HG03196 (cell line): ENCODE results near the gene MYZAP.

Source experiments
- ATAC-seq: cut with Tn5 transposase; IDR thresholded peaks from one replicate; pipeline ENCODE4 v1.9.1; 2021; ENCODE audit not compliant: unreplicated experiment

The MYZAP gene

DNA sequence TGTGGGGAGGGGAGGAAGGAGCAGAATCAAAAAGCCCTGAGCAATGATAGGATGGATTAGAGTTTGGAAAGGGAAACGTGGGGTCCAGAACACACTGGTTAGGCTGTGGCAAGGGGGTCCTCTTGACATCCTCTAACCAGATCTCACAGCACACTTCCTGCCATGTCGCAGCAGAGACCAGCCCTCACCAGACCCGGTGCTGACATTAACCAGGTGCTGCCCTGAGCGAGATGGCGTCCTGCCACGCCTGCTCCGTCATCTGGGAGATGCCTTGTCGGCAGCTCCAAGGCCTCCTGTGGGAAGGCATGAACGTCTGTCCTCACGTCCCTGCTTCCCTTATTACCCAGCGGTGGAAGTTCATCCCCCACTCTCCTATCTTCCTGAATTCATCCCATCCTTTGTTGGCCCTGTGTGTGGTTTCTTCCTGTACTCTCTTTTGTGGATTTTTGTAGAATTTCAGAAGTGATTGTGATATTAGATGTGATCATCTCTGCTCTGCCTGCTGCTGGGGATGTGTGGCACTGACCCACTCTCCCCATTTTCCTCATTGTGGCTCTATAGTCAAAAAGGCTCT lies 29.4 kb upstream of the MYZAP start:
- no peak for ATAC-seq

DNA sequence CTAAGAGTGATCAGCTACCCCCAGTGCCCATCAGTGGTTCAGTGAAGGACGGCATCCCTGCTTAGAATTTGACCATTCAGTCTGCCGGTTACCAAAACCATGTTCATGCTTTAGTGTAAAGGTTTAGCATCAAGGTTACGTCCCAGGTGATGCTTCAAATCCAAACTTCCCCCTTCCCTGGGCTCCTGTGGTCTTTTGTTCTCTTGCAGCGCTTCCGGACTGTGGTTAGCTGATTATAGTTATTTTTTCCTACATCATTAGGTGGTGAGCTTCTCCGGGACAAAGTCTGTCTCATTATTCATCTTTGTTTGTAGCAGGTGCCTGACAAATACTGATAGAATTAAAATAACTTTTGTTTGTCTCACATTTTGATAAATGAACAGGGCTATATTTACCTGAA lies 28.3 kb upstream of the MYZAP start:
- ATAC-seq, result no peak

DNA sequence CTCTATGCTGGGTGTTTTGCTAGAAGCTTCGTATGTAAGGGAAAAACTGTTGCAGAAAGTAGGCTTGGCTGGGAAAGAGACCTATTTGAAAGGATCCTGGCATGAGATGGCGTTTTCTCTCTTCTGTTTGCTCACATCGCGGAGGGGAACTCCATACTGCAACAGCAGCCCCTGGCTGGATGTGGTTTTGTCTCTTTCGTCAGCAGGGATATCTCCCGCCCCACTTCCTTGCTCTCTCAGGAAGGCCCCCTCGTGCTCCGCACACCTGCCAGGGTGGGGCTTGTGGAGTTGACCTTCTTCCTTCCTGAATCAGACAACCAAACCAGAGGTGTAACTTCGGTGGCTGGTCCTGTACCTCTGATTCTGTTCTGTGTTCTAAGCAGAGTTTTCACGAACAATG lies 26.4 kb upstream of the MYZAP start:
- ATAC-seq, result no peak

DNA sequence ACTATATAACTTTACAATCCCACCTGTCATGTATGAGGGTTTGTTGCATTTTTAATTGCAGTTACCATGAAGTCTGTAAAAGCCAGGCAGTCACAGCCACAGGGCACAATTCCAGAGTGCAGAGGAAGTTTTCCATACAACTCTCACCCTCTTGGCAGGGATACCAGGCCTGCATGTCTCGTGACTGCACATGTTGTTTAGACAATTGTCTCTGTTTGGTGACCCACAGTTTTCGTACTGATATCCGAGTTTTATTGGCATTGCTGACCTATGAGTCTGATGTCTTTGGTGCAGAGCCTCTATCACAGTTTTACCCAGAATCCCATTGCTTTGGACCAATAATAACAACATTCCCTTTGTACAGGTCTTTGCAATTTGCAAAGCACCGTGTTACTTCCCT lies 24.9 kb upstream of the MYZAP start:
- no peak for ATAC-seq

DNA sequence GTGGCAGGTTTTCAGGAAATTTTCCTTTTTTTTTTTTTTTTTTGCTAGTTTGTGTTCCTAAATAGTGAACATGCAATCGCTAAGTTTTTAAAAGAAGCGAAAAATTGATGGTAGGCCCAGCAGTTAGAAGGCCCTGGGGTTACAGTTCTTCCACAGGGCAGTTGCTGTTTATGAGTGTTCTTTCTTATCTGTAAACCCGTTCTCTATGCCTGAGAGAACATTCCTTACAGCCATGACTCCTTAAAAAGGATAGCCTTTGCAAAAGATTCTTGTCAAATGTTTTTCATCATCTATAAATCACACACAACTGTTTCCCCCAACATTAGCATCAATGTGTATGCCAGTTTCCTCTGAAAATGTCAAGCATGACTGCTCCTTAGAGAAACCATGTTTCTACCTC lies 23.8 kb upstream of the MYZAP start:
- no peak for ATAC-seq

DNA sequence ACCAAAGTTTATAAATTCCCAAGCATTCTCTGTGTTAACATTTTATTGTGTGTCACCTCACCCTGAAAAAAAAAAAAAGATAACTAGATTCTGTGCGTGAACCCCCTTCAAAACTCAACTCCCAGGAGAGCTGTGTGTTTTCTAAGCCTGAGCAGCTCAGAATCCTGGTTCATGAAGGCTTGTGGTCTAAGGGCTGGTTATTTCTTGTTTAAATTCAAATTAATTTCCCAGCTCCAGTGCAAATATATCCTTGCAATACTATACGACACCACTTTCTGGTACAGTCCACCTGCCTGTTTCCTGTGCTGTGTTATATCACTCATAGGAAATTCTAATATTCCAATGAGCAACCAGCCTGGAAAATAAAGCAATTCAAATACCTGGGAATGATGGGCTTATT lies 23.4 kb upstream of the MYZAP start:
- ATAC-seq, result no peak

DNA sequence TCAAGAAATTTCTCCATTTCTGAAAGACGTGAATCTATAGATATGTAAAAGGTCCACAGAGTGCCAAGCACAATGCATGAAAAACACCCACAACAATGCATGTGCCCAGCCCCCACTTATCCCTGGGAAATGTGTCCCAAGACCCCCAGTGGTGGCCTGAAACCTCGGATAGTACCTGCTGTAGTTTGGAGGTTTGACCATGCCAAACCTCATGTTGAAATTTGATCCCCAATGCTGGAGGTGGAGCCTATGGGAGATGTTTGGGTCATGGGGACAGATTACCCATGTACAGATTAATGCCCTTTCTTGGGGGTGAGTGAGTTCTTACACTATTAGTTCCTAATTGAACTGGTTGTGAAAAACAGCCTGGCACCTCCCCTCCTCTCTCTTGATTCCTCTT lies 21.4 kb upstream of the MYZAP start:
- no peak for ATAC-seq

DNA sequence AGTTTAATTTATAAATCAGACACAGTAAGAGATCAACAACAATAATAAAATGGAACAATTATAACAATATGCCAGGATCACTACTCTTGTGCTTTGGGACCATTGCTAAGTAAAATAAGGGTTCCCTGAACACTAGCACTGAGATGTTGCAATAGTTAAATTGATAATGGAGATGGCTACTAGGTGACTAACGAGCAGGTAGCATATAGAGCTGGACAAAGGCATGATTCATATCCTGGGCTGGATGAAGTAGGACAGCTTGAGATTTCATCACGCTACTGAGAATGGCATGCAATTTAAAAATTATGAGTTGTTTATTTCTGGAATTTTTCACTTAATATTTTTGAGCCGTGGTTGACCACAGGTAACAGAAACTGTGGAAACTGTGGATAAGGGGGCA lies 20.7 kb upstream of the MYZAP start:
- ATAC-seq, result no peak

DNA sequence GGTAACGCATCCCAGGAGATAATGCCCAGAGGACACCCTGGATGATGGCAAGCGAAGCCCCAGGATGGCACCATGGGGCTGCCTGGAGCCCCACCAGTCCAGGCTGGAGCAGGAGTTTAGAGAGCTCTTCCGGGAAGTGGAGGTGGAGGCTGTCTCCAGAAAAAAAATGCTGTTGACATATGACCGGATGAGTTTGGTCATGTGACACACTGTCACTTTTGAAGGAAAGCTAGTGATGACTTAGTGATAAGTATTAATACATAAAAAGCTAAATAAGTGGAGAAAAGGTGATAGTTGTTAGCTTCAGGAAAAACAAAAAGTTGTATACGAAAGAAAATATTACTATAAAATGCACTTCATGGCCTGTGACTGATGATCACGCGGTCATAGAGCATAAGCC lies 20.0 kb upstream of the MYZAP start:
- ATAC-seq, result no peak

DNA sequence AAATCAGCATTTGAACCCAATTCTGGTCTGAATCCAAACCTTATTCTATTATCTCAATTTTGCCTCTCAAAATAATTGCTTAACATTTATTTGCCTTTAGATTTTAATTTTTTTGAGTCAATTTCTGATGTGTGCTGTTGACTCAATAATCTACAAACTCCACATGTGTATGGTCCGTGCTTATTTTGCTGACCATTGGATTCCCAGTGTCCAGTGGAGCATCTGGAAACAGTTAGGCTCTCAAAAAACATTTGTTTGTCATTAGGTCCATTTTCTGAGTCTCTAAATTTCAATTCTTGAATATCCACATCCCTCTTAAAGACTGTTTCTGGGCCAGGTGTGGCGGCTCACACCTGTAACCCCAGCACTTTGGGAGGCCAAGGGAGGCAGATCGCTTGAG lies 19.2 kb upstream of the MYZAP start:
- no peak for ATAC-seq

DNA sequence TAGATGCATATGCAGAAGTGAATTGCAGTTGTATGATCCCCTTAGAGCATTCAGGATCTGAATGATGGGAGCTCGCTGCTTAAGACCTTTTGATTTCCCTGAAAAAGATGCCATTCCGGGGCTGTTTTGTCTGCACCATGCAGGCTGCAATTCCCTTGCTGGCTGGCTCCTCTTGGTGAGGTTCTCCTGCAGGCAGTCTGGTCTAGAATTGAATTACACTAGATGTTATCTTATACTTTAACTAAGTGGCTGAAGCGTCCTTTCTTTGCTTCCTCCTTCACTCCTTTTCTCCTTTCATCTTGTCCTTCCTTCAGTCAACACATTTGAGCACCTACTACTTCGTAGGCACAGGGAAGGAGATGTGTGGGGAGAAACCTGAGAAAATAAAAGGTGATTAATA lies 18.6 kb upstream of the MYZAP start:
- no peak for ATAC-seq

DNA sequence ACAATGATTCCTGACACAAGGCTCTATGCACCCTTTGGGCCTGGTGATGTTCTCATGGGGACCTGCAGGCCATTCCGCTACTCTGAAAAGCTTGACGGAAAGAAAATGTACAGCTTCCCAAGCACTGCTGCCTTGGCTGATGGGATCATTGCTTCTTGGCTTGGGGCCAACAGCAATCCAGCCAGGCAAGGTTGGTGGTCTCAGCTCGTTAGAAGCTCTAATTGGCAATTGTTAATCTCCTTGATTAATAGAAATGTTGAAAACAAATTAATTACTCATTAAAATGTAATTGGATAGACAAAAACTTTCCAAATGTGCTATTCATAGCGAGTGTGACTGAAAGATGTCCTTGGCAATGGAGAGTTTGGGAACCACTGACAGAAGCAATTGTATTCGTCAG lies 16.3 kb upstream of the MYZAP start:
- ATAC-seq, result no peak

DNA sequence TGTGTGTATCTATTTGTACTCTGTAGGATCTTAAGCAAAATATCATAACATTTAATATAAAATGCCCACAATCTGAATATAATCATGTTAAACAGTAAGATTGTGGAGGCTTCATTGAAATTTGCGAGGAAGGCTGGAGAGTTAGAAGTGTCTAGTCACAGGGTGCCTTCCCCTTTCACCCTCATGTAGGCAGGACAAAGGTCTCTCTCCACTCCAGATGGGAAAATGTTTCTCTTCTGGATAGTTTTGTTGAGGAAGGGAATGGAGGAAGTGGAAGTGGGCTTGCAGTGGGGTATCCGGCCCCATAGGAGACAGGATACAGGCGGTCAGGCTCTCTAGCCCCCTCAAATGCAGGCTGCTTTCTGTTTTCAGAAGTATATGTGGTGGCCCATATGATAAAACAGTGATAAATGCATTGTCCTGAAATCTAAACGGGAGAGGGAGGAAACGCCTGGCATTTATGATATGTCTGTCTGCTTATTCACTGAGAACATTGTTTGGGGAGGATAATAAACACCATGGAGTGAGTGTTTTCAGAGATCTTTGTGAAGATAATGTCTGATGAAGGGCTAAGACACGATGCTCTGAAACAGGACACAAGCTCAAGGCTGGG lies 13.3 kb upstream of the MYZAP start:
- no peak for ATAC-seq

DNA sequence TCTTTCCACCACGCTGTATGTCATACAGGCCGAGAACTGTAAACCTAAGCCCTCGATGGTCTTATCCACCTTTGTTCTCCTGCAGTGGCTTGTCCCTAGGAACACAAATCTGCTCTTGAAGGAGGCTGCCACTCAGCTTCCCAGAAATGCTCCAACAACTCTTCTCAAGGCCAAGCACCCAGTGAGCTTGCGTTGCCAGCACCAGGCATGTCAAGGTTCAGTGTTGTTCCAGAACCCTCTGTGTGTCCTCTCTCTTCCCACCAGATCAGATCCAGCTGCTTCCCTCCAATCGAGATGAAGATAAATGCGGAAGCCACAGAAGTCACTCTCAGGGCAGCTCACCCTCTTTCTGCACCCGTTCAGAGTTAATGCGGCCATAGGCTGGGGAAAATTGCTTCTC lies 11.3 kb upstream of the MYZAP start:
- no peak for ATAC-seq

DNA sequence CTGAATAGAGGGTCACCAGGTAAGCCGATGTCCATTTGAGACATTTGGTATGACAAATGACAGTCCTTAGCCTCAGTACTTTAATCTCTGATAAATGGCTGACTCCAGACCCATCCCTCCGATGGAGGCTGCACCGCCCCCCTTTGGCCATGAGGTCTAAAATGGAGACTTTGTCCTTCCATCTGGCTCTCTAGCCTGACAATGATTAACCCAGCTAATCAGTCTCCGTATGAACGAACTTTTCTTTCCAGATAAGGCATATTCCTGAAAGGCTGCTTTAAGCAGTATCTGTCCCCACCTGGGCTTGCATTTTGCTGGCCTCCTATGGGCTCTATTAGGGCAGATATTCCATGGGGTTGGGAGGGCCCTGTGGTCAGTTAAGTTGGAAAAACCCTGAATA lies 10.8 kb upstream of the MYZAP start:
- no peak for ATAC-seq

DNA sequence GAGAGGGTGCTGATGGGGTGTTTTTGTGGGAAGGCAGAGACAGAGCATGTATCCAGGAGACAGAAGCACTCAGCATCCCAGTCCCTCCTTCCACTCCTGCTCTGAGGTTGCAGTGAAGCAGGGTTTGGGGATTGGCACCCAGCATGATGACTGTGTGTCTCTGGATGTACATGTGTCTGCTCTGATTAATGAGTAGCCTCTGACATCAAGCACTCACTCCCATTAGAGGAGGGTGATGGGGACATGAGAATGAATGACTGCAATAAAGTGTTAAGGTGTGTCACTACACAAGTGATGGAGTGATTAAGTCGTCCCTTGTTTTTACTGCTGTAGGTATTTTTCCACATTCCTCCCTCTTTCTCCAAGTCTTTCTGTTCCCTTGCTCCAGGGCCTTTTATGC lies 9.6 kb upstream of the MYZAP start:
- no peak for ATAC-seq

DNA sequence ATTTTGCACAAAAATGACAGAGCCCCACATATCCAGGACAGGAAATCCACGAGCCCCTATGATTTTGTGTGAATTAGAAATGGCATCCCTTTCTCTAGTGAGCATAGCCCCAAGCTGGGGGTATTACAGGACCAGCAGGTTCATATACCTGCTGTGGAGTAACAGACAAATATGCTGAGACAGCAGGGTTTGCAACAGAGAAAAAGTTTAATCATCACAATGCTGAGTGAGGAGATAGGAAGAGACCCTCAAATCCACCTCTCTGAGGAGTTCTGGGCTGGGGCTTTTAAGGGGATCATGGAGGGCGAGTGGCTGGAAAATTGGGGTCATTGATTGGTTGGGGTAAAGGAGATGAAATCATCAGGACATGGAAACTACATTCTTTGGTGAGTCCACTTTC lies 8.4 kb upstream of the MYZAP start:
- no peak for ATAC-seq

DNA sequence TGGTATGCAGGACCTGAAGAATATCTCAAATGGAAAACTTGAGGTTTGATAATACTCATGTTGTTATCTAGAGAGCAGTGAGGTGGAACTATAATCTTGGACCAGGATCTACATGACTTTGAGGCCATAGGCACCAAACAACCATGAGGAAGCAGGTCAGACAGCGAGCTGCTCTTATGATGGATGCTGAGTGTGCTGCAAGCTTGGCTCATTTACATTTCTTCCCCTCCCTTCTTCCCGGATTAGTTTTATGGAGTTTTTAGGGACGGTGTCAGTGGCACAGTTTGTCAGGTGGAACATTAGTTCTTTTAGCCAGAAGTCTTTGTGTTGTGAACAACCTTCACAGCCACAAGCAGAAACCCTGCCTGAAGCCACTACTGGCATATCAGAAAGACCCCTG lies 8.0 kb upstream of the MYZAP start:
- no peak for ATAC-seq

DNA sequence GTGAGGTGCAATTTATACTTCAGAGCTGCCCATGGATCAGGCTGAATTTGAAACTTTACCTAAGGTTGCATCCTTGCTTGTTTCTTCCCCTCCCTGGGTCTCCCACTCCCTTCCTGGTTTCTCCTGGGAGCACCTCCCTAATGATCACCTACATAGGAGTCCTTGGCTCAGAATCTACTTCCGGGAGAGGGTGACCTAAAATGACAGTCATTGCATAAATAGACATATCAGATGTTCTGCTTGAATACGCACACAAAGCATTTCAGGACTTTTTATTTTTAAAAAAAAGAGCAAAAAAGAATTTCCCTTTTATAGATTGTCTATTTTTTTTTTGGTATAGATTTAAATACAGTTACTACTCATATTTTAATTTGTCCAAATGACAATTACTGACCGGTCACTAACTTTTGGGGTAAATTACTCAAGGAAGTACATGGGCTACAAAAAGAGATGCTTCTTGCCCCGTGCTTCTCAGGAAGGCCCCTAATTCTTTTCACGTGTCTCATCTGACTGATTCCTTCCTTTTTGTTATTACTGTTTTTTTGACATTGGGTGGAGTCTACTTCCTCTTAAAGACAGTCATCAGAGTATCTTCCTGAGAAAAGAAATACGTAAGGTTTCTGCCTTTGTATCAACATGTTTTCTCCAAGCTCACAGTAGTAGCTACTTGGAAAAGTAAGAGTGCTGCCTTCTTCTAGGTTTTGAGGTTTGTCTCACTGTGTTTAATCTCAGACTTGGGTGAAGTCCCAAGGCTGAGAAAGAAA lies 4.9 kb upstream of the MYZAP start:
- ATAC-seq, result no peak

DNA sequence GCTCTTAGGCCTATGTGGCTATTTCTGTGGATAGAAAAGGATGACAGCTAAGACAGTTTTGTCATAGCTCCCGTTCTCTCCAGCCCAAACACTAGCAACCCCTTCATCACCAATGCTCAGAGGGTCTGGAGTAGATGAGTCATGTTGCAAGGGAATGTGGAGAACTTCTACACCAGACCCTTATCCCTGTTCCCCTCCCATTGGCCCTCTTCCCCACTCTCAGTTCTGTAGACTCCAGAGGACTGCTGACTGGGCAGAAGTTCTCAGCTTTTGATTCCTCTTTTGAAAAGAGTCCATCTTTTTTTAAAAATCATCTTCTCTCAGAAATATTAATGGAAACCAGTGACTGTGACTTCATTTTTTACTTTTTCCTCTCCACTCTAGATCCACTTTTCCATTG lies 2.4 kb upstream of the MYZAP start:
- no peak for ATAC-seq

DNA sequence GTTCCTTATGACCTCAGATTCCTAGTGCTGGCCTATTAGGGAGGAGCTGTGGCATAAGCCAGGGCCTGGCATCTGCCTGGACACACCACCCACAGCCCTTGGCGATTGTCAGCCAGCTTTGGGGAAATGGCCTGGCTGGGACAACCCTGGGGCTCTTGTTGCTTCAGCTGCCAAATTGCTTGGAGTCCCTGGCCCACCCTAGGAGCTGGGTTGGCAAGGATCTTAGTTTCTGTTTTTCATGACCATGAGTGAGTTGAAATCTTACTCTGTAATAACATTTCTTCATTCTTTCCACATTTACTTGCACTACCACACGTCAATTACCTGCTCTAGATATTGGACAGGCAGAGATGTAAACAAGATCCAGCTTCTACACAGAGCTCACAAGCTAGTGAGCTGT lies 1.9 kb upstream of the MYZAP start:
- ATAC-seq, result no peak

DNA sequence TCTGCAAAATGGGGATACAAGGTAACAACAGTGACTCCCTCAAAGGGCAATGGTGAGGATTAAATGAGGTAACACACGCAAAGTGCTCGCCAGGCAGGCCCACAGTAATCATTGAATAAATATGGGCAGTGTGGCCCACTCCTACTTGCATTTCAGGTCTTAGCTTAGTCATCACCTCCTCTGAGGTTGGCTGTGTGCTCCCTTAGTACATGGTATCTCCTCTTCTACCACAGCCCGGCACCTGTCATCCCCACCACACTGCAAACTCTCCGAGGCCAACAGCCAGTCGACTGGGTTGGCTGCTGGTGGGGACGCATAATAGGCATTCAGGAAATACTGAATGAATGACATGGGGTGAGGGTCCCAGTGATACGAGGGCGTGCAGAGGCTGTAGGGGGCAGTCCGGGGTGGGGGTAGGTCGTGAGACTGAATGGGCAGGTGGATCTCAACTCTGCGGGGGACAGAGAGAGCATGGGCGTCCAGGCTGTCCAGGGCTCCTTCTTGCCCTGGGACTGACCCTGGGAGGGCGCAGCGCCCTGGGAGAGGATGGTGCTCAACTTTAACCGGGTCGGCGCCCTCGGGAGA lies 375 bp upstream of the MYZAP start:
- ATAC-seq, result no peak
